Spleen (tissue), 13 donors: ENCODE measurements around the gene PNPLA4. TPM values are rescaled to one million over a fixed set of nuclear protein-coding genes. Genes with fewer than 3 reads are reported as not detected.

Experiments
- DNase-seq: peaks from one replicate; pipeline ENCODE4 v3.0.0-alpha.2; 2020
- H3K27ac ChIP-seq, 8 donors: fragments of 200-600 bp; sonication (generic) in 7 of 8; 1 replicate in 4 of 8; 2 replicates in 4 of 8; pipeline versions ENCODE4 v1.5.0 to v1.8.0; 2016 to 2021; ENCODE audit warnings: inconsistent platforms in 4 of 8, mild to moderate bottlenecking in 4 of 8, moderate library complexity in 1 of 8
- H3K27me3 ChIP-seq, 7 donors: fragments of 200-600 bp; sonication (generic) in 6 of 7; replicated peaks in 1 of 7; 1 replicate in 4 of 7; 2 replicates in 3 of 7; pipeline versions ENCODE4 v1.5.0 to v1.8.0; 2016 to 2021; ENCODE audit warnings: inconsistent platforms in 3 of 7, mild to moderate bottlenecking in 1 of 7
- H3K36me3 ChIP-seq, 6 donors: fragments of 200-600 bp; sonication (generic) in 5 of 6; 1 replicate in 4 of 6; 2 replicates in 2 of 6; pipeline versions ENCODE4 v1.5.0 to v1.8.0; 2016 to 2021; ENCODE audit warnings: inconsistent platforms in 2 of 6
- H3K4me1 ChIP-seq, 6 donors: fragments of 200-600 bp; sonication (generic) in 5 of 6; 1 replicate in 3 of 6; 2 replicates in 3 of 6; pipeline versions ENCODE4 v1.5.0 to v1.8.0; 2016 to 2021; ENCODE audit warnings: inconsistent platforms in 3 of 6
- H3K4me3 ChIP-seq, 8 donors: fragments of 200-600 bp; sonication (generic) in 7 of 8; 1 replicate in 4 of 8; 2 replicates in 4 of 8; pipeline versions ENCODE4 v1.5.0 to v1.8.0; 2016 to 2021; ENCODE audit warnings: inconsistent platforms in 4 of 8, mild to moderate bottlenecking in 4 of 8, moderate library complexity in 2 of 8
- H3K9me3 ChIP-seq, 8 donors: fragments of 200-600 bp; sonication (generic) in 7 of 8; 1 replicate in 4 of 8; 2 replicates in 4 of 8; pipeline versions ENCODE4 v1.5.0 to v1.8.0; 2016 to 2021; ENCODE audit warnings: inconsistent platforms in 4 of 8
- POLR2A ChIP-seq, 3 donors: fragments of 450-650 bp; IDR thresholded peaks; one replicate each; pipeline ENCODE4 v1.5.1; 2017; ENCODE audit warnings: antibody characterized with exemption in 3 of 3, mild to moderate bottlenecking in 1 of 3
- POLR2AphosphoS5 ChIP-seq, 3 donors: sonication (generic); formaldehyde crosslinking; IDR thresholded peaks; one replicate each; pipeline ENCODE4 v1.5.1; 2017; ENCODE audit warnings: antibody characterized with exemption in 3 of 3
- WGBS, 5 donors: extraction: QIAGEN DNeasy Blood & Tissue Kit in 3 of 5; methylation state at CpG; one replicate each; pipeline versions ENCODE4 v1.1.5 to v1.1.7; 2013 to 2018; 5-methylcytosine and 5-hydroxymethylcytosine counted together
- intact Hi-C: fragments of 100-400 bp; cut with DNase I; formaldehyde crosslinking; loops from one replicate; pipeline ENCODE4 v1.15.0; 2023; ENCODE audit warnings: low total_unique reads
- long read RNA-seq, 2 donors: transcript quantifications; one replicate each; lab custom pipeline, GENCODE V29; 2026
- polyA plus RNA-seq, 3 donors: library from polyadenylated mRNA; stranded (reverse); fragments of 200-250 nt; gene quantifications; one replicate each; pipeline ENCODE4 v1.2.1, GENCODE V29; 2013
- total RNA-seq, 7 donors: library from RNA; depleted of rRNA in 3 of 7; stranded (reverse); fragments of >200 nt in 3 of 7; fragmentation: NEBNext Ultra II Directional in 4 of 7; extraction: Animal tissue kit (Norgen Biotek cat#: 25700) in 4 of 7; gene quantifications; one replicate each; pipeline versions ENCODE4 v1.1.0 to v1.2.1, GENCODE V29; 2016 to 2021
- TF ChIP-seq, protein P1 (sequence below), 11 experiments: fragments of 200-600 bp in 7 of 11; fragments of 450-650 bp in 4 of 11; sonication (generic) in 4 of 11; IDR thresholded peaks in 8 of 11; conservative IDR thresholded peaks in 3 of 11; 1 replicate in 7 of 11; 2 replicates in 4 of 11; pipeline versions ENCODE4 v1.4.0 to v1.8.0; 2016 to 2021; ENCODE audit warnings: antibody characterized with exemption in 11 of 11, inconsistent platforms in 4 of 11, mild to moderate bottlenecking in 1 of 11
- donor health status: healthy with polysubstance abuse.
- donor health status: DM: no; HTN: no; CAD: no; lungs with moderate emphysema.
- donor health status: DM: no; HTN: no; CAD: no.
- donor health status: Bipolar disorder and iron deficiency.
- donor health status: healthy.
- donor health status: DM: no; HTN: no; CAD: no.
- donor health status: DM: yes; HTN: yes; CAD: no.

Gene PNPLA4, protein sequence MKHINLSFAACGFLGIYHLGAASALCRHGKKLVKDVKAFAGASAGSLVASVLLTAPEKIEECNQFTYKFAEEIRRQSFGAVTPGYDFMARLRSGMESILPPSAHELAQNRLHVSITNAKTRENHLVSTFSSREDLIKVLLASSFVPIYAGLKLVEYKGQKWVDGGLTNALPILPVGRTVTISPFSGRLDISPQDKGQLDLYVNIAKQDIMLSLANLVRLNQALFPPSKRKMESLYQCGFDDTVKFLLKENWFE
- 10 to 100 TPM in 4 of 7 donors, 1 to 10 TPM in 3; 6.7 to 19.2 (median 10.8) TPM for total RNA-seq
- polyA plus RNA-seq, result 1 to 10 TPM; 5.7 to 8.1 (median 7.8) TPM
- long read RNA-seq, donor 1, transcript PNPLA4-201 (7 exons, 3,372 nt), result major isoform, 6 of 7 reads
- long read RNA-seq, donor 1, partial matches to known transcripts, result 0 of 7 reads
- long read RNA-seq, donor 1, other reads (novel, unspliced or antisense), result 0 of 7 reads
- long read RNA-seq, donor 2, partial matches to known transcripts, result 0 of 3 reads
- long read RNA-seq, donor 2, other reads (novel, unspliced or antisense), result 0 of 3 reads

DNA sequence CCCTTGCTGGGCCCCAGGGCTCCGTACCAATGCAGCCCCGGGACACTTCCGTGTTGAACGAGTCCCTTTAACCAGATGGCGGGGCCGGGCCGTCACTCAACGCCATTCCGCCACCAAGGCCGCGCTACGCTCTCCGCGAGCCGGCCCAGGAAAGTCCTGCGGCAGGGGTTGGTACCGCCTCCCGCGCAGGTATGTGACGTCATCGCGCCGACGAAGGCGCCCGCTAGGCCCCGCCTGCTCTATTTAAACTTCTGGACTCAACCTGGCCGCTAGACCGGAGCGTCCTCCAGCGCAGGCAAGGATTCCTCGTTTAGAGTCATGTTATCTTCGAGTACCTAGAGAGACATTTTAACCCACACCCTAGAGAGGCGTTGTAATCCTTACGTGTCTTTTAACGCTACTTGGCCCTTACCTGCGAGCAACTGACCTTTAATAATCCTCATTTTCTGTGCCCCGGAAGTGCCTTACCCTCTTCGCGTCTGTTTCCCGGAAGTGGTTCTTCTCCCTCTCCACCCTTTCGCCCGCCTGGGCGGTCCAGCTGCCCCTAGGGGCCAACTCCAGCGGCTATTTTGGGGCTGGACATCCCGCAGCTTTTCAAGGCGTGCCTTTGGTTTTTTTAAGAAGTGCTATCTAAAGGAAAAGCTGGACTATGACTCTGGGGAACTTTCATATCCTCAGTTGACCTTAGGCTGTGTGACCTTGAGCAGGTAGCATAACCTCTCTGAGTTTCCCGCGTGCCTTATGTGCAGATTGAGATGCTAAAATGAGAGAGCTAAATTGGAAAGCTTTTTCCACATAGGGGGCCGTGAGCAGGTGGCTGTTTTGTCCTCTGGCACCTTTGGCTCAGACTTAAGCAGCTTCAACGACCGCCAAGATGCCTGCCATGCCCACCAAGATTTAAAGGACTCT, at the start of gene PNPLA4:
Gene PNPLA4 (minus strand): TSS at position 155 of the 909 bp plus-strand sequence. CDS start 1,294 bp downstream, outside the sequence.
- 1 to 21% (median 7%) methylated on average over 24 to 52 of the region's 52 CpGs for WGBS, 5 donors
- Histone ChIP-seq H3K9me3 (no peaks in the 10 kb centered on the region), H3K4me3 (peak within 1 kb of the TSS; percentile 37 to 79 (median 49)), H3K36me3 (peaks cover 0 to 19% (median 0%) of the 10 kb centered on the region in 6 donors), H3K27ac (peak within 1 kb of the TSS; percentile 83 to 95 (median 88)), H3K27me3 (no peaks in the 10 kb centered on the region), H3K4me1 (peaks cover 0 to 24% (median 7%) of the 10 kb centered on the region in 6 donors)
- DNase-seq, result peak; percentile 97
- intact Hi-C loops, result no loop called here
- no peak for TF ChIP-seq POLR2A (IDR thresholded peaks at IDR 0.05)
- TF ChIP-seq, protein P1, sequence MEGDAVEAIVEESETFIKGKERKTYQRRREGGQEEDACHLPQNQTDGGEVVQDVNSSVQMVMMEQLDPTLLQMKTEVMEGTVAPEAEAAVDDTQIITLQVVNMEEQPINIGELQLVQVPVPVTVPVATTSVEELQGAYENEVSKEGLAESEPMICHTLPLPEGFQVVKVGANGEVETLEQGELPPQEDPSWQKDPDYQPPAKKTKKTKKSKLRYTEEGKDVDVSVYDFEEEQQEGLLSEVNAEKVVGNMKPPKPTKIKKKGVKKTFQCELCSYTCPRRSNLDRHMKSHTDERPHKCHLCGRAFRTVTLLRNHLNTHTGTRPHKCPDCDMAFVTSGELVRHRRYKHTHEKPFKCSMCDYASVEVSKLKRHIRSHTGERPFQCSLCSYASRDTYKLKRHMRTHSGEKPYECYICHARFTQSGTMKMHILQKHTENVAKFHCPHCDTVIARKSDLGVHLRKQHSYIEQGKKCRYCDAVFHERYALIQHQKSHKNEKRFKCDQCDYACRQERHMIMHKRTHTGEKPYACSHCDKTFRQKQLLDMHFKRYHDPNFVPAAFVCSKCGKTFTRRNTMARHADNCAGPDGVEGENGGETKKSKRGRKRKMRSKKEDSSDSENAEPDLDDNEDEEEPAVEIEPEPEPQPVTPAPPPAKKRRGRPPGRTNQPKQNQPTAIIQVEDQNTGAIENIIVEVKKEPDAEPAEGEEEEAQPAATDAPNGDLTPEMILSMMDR (IDR thresholded peaks at IDR 0.05 in 8 of 11, conservative IDR thresholded peaks at IDR 0.05 in 3 of 11), result peak in 6 of 11 experiments; percentile 7 to 41 (median 16)
- TF ChIP-seq POLR2AphosphoS5 (IDR thresholded peaks at IDR 0.05), result peak; percentile 86 to 89 (median 89)

DNA sequence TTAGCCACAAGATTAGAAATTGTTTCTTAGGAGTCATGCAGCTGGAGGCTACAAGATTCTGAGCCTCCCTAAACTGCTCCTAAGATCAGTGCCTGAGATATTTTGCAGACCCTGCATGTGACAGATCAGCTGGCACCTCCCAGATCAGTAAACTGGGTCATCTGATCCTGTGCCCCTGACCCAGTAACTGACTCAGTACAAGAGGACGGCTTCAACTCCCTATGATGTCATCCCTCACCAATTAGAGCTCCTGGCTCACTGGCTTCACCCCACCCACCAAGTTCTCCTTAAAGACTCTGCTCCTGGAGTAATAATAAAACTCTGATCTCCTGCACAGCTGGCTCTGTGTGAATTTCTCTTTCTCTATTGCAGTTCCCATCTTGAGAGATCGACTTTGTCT, 45.4 kb upstream of the PNPLA4 start:
- no peak for DNase-seq
- Histone ChIP-seq H3K36me3 (no peaks in the 10 kb centered on the region), H3K4me3 (no peak overlapping the region), H3K4me1 (no peaks in the 10 kb centered on the region), H3K27ac (no peak overlapping the region), H3K9me3 (peaks cover 0 to 9% (median 0%) of the 10 kb centered on the region in 8 donors), H3K27me3 (no peaks in the 10 kb centered on the region)
- intact Hi-C loops, result no loop called here
- TF ChIP-seq POLR2AphosphoS5 (IDR thresholded peaks at IDR 0.05), result no peak
- TF ChIP-seq, protein P1 (IDR thresholded peaks at IDR 0.05 in 8 of 11, conservative IDR thresholded peaks at IDR 0.05 in 3 of 11), result no peak
- TF ChIP-seq POLR2A (IDR thresholded peaks at IDR 0.05), result no peak
- WGBS, 5 donors, result 73 to 86% (median 82%) methylated on average over 1 to 2 of the region's 2 CpGs

DNA sequence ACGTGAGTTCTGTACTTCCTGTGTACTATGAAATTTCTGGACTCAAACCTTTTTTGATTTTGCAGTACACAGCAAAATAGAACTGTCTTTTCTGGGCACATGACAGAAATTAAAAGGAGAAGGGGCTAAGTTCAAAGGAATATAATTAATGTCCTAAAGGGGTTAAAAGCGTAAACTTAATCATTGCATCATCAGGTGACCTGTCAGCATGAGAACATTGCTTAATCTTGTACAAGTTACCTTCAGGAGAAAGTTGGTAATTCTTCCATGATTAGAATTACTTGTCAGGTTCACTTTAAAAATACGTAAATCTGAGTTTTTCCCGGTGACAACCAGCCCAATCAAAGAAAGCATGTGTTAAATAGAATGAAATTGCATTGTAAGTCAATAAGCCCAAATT, 43.2 kb upstream of the PNPLA4 start:
- TF ChIP-seq, protein P1 (IDR thresholded peaks at IDR 0.05 in 8 of 11, conservative IDR thresholded peaks at IDR 0.05 in 3 of 11), result no peak
- TF ChIP-seq POLR2A (IDR thresholded peaks at IDR 0.05) (no peak), POLR2AphosphoS5 (IDR thresholded peaks at IDR 0.05) (no peak)
- intact Hi-C loops, result no loop called here
- Histone ChIP-seq H3K27me3 (no peaks in the 10 kb centered on the region), H3K36me3 (no peaks in the 10 kb centered on the region), H3K27ac (no peak overlapping the region), H3K4me3 (no peak overlapping the region), H3K9me3 (peaks cover 0 to 11% (median 0%) of the 10 kb centered on the region in 8 donors), H3K4me1 (no peaks in the 10 kb centered on the region)
- DNase-seq, result no peak
- WGBS, 5 donors, result 82 to 91% (median 87%) methylated on average over 4 of the region's 4 CpGs
